Mucosa of descending colon (tissue), 3 donors: ENCODE data around the gene POLA2. TPM values are rescaled to one million over a fixed set of nuclear protein-coding genes. Genes with fewer than 3 reads are reported as not detected.

ENCODE experiments used
- ATAC-seq: fragments of 200-7000 bp; cut with Tn5 transposase; one replicate; pipeline ENCODE4 v1.9.1; 2020; ENCODE audit warnings: mild to moderate bottlenecking, moderate library complexity
- DNase-seq, 3 donors: peaks; one replicate each; pipeline ENCODE4 v3.0.0-alpha.2; 2020
- H3K36me3 ChIP-seq: fragments of 200-600 bp; one replicate; pipeline ENCODE4 v1.8.0; 2021; ENCODE audit warnings: low read depth, mild to moderate bottlenecking
- H3K4me1 ChIP-seq: fragments of 200-600 bp; one replicate; pipeline ENCODE4 v1.8.0; 2021; ENCODE audit warnings: low read depth, mild to moderate bottlenecking
- H3K4me3 ChIP-seq: fragments of 200-600 bp; one replicate; pipeline ENCODE4 v1.8.0; 2021; ENCODE audit warnings: mild to moderate bottlenecking
- H3K9me3 ChIP-seq: fragments of 200-600 bp; one replicate; pipeline ENCODE4 v1.8.0; 2021; ENCODE audit warnings: mild to moderate bottlenecking
- CTCF ChIP-seq: fragments of 200-600 bp; IDR thresholded peaks from one replicate; pipeline ENCODE4 v1.8.0; 2022; ENCODE audit warnings: antibody characterized with exemption, mild to moderate bottlenecking
- intact Hi-C, 2 donors: fragments of 100-400 bp; cut with DNase I in 1 of 2; cut with micrococcal nuclease in 1 of 2; formaldehyde crosslinking; loops; one replicate each; pipeline versions ENCODE4 v1.11.0 to v1.11.1; 2022; cut with DNase I, micrococcal nuclease
- total RNA-seq, 3 donors: library from RNA; stranded (reverse); fragmentation: NEBNext Ultra II Directional in 2 of 3; extraction: Animal tissue kit (Norgen Biotek cat#: 25700) in 2 of 3; gene quantifications; one replicate each; pipeline versions ENCODE4 v1.2.1 to v1.2.4, GENCODE V29; 2021 to 2023
- donor health status: DM: no; HTN: no; CAD: no; lungs with moderate emphysema.
- donor health status: DM: no; HTN: no; CAD: no.
- donor health status: DM: no; HTN: yes; CAD: no.

Gene POLA2
- total RNA-seq, 3 donors from 2014 or later, result 8.9 to 14.4 (median 11.4) TPM

- intact Hi-C loops, result loop anchor here in 1 of 2 donors (2.0 kb wide), 1 partner anchor 40 kb away; no protein-coding TSS in a partner anchor
- no peaks in the 10 kb centered on the region for H3K36me3 ChIP-seq
- no peak for TF ChIP-seq CTCF
- H3K4me3 ChIP-seq, result peak within 1 kb of the TSS; percentile 81
- ATAC-seq, result peak; percentile 90
- no peaks in the 10 kb centered on the region for H3K9me3 ChIP-seq
- peak; percentile 90 to 96 (median 91) for DNase-seq
- H3K4me1 ChIP-seq, result peaks cover 23% of the 10 kb centered on the region
Observed at GRCh38 chr11:65314501-65315203, 52.9 kb downstream of the POLA2 start, which contains the start of gene CDC42EP2. Gene CDC42EP2, plus strand, starts transcription at chr11:65314866. Its CDS starts 6,033 bp downstream, at chr11:65320899.

- Histone ChIP-seq H3K9me3 (no peaks in the 10 kb centered on the region), H3K4me3 (peak overlapping the region; percentile 81), H3K36me3 (no peaks in the 10 kb centered on the region), H3K4me1 (peaks cover 23% of the 10 kb centered on the region)
- peak; percentile 91 for TF ChIP-seq CTCF
- DNase-seq, result peak; percentile 86 to 92 (median 89)
- intact Hi-C loops, result loop anchor here in 1 of 2 donors (2.0 kb wide), 1 partner anchor 41 kb away; no protein-coding TSS in a partner anchor
- peak; percentile 57 for ATAC-seq
Observed at GRCh38 chr11:65315204-65315865, 53.6 kb downstream of the POLA2 start.

GRCh38 chr11:65315866-65316226 is 54.1 kb downstream of the POLA2 start:
- intact Hi-C loops, result loop anchor here in 1 of 2 donors (2.0 kb wide), 1 partner anchor 41 kb away; no protein-coding TSS in a partner anchor
- no peaks in the 10 kb centered on the region for H3K36me3 ChIP-seq
- H3K4me3 ChIP-seq, result peak overlapping the region; percentile 81
- H3K9me3 ChIP-seq, result no peaks in the 10 kb centered on the region
- peaks cover 23% of the 10 kb centered on the region for H3K4me1 ChIP-seq
- ATAC-seq (no peak), DNase-seq (no peak)
- TF ChIP-seq CTCF, result no peak

GRCh38 chr11:65316227-65317024 is 54.7 kb downstream of the POLA2 start:
- Histone ChIP-seq H3K4me3 (no peak overlapping the region), H3K9me3 (no peaks in the 10 kb centered on the region), H3K4me1 (peaks cover 23% of the 10 kb centered on the region), H3K36me3 (no peaks in the 10 kb centered on the region)
- no peak for TF ChIP-seq CTCF
- intact Hi-C loops, result no loop called here
- peak; percentile 24 to 40 (median 36) for DNase-seq
- peak; percentile 1 for ATAC-seq

- peak; percentile 55 for ATAC-seq
- H3K4me1 ChIP-seq, result peaks cover 23% of the 10 kb centered on the region
- peak; percentile 83 to 89 (median 87) for DNase-seq
- H3K36me3 ChIP-seq, result no peaks in the 10 kb centered on the region
- H3K9me3 ChIP-seq, result no peaks in the 10 kb centered on the region
- intact Hi-C loops, result no loop called here
- no peak for TF ChIP-seq CTCF
- H3K4me3 ChIP-seq, result no peak overlapping the region
Observed at GRCh38 chr11:65317025-65317786, 55.4 kb downstream of the POLA2 start.
